Measurements from ENCODE around the gene HSP90AA1.

Gene HSP90AA1

DNA sequence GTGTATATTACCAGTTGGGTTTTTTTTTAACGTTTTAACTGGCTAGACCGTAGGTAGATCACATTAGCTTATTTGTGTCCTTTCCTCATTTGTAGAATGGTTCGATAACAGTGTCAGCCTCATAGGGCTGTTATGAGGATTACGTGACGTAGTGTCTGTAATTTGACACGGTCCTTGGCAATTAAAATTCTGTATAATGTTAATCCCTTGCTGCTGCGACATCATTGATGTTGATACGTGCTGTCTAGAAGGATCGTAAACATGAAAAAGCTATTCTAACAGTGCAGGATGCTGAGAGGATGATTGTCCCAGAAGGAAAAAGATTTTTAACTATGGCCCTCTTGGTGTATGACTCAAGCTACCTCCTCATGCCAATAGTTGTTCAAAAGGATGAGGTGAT lies 50.9 kb downstream of the HSP90AA1 start:
- DNase-seq, result no peak

- DNase-seq, result no peak
Measured at GRCh38 chr14:102034301-102034700, 52.5 kb downstream of the HSP90AA1 start.

- no peak for DNase-seq
Measured at GRCh38 chr14:102033241-102033640, 53.6 kb downstream of the HSP90AA1 start.
